ENCODE data around the gene MEP1A. TPM values are rescaled to one million over a fixed set of nuclear protein-coding genes. Genes with fewer than 3 reads are reported as not detected.
"Not testable (repeated sequence)": the region's sequence is repeated elsewhere in the genome, so short reads cannot be mapped to it uniquely, and the experiment has no call there.

Gene MEP1A
- total RNA-seq, 1 donor from 2014 or later = not detected

DNA sequence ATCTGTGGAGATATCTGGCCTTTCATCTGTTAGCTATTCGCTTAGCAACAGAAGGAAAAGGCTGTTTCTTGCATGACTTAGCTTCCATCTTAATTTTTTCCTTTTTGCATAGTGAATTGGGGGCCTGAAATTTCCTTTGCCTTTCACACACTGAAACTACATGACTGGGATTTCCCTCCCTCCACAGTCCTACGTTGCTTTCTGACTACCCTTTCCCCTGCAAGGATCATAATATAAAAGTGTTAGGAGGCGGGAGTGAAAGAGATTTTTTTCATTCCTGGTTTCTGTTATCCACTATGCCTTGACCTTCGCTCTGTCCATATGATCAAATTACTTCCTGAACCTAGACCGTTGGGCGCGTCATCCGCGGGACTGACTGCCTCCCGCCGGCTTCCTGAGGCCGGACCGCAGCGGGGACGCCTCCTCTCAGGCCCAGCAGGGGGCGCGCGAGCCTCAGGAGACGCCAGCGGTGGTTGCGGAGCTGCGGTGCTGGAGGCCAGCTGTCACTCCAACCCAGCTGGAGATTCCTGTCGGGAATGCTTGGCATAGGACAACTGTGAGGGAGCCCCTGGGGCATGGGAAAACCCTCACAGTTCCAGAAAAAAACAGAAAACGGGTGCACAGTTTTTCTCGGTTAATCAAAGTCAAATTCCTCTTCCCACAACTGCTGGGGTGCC, 55.6 kb downstream of the MEP1A start:
- Histone ChIP-seq H3K4me3 (no peak overlapping the region), H3K4me1 (peaks cover 8% of the 10 kb centered on the region), H3K27ac (no peak overlapping the region), H3K27me3 (no peaks in the 10 kb centered on the region), H3K36me3 (peaks cover 2% of the 10 kb centered on the region), H3K9me3 (no peaks in the 10 kb centered on the region)
- TF ChIP-seq, protein P1, sequence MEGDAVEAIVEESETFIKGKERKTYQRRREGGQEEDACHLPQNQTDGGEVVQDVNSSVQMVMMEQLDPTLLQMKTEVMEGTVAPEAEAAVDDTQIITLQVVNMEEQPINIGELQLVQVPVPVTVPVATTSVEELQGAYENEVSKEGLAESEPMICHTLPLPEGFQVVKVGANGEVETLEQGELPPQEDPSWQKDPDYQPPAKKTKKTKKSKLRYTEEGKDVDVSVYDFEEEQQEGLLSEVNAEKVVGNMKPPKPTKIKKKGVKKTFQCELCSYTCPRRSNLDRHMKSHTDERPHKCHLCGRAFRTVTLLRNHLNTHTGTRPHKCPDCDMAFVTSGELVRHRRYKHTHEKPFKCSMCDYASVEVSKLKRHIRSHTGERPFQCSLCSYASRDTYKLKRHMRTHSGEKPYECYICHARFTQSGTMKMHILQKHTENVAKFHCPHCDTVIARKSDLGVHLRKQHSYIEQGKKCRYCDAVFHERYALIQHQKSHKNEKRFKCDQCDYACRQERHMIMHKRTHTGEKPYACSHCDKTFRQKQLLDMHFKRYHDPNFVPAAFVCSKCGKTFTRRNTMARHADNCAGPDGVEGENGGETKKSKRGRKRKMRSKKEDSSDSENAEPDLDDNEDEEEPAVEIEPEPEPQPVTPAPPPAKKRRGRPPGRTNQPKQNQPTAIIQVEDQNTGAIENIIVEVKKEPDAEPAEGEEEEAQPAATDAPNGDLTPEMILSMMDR (IDR thresholded peaks at IDR 0.05) = peak; percentile 98
- ATAC-seq = peak; percentile 99
- intact Hi-C loops (cut with DNase I) = loop anchor here (10.0 kb wide), 1 partner anchor 146 kb away; no protein-coding TSS in a partner anchor
- peak; percentile 93 for DNase-seq

DNA sequence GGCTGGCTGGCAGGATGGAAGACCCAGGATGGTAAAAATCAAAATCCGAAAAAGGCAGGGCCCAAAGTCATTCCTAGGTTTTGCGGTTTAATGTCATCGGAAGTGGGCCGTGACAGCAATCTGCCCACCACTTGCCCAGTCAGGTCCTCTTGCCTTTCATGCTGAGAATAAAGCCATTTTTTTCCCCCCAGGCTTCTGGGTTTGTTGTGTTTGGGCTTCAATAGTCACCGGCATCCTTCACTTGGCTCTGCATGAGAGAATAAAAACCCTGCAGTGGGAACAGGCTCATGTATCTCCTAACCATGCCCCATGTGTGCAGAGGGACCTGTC, 56.1 kb downstream of the MEP1A start:
- Histone ChIP-seq H3K27ac (no peak overlapping the region), H3K9me3 (no peaks in the 10 kb centered on the region), H3K4me1 (peaks cover 8% of the 10 kb centered on the region), H3K27me3 (no peaks in the 10 kb centered on the region), H3K36me3 (peaks cover 7% of the 10 kb centered on the region), H3K4me3 (no peak overlapping the region)
- DNase-seq (no peak), ATAC-seq (no peak)
- TF ChIP-seq, protein P1 (IDR thresholded peaks at IDR 0.05) = no peak
- intact Hi-C loops (cut with DNase I) = loop anchor here (10.0 kb wide), 1 partner anchor 145 kb away; no protein-coding TSS in a partner anchor

DNA sequence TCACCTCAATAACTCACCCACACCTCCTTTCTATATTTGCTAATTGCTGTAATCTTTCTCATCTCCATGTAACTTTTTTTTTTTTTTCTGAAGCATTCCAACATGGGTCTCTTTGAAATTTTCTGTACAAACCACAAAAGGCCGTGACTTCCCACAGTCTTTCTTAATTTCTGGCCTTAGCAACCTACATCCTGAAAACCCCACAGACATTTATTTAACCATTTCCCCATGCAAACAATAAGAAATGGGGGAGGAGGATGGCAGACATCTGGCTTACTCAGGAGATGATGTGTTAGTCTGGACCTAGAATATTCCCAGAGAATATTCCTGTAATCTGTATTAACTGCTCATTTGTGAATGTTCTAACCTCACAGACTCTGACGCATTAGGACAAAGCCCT, 57.6 kb downstream of the MEP1A start:
- H3K36me3 ChIP-seq = peaks cover 17% of the 10 kb centered on the region
- TF ChIP-seq, protein P1 (IDR thresholded peaks at IDR 0.05) = no peak
- H3K4me3 ChIP-seq = no peak overlapping the region
- DNase-seq (no peak), ATAC-seq (no peak)
- no peaks in the 10 kb centered on the region for H3K9me3 ChIP-seq
- H3K4me1 ChIP-seq = peaks cover 8% of the 10 kb centered on the region
- intact Hi-C loops (cut with DNase I) = no loop called here
- H3K27ac ChIP-seq = no peak overlapping the region
- H3K27me3 ChIP-seq = no peaks in the 10 kb centered on the region

DNA sequence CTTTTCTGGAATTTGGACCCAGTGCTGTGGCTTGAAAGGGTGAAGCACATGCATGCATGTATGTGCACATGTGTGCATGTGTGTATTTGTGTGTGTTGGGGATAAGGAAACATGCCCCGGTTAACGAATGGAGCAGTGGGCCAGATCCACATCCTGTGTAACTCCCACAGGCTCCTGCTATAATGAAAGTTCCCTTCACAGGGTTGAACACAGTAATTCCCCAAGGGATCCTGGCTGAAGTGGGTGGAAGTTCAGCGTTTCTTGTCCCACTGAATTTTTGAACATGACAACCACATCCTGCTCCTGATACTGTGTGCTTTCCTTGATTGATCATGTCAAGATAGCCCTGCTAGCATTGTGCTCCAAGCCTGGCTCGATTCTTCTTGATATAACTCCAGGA, 58.4 kb downstream of the MEP1A start:
- H3K27ac ChIP-seq; ATAC-seq; DNase-seq; H3K9me3 ChIP-seq; H3K27me3 ChIP-seq; H3K4me3 ChIP-seq; intact Hi-C loops (cut with DNase I); H3K4me1 ChIP-seq: not testable (repeated sequence)
- H3K36me3 ChIP-seq = peaks cover 25% of the 10 kb centered on the region

DNA sequence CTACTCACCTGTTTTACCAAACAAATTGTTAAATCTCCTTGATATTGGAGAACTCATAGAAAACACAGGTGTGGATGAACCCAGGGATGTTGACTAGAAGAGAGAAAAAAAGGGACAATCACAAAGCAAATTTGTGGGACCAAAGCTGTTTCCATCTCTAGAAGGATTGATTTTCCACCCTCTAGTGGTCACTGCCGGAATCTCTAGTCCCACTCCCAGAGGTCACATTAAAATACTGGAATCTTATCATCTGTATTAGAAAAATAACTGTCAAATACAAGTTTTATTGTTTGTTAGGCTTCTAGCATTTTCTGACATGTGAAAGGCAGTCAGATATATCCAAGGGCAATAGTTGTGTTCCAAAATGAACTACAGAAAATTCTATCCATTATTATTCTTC, 62.8 kb downstream of the MEP1A start:
- TF ChIP-seq, protein P1 (IDR thresholded peaks at IDR 0.05) = peak; percentile 74
- H3K4me1 ChIP-seq; H3K9me3 ChIP-seq; H3K27ac ChIP-seq; H3K27me3 ChIP-seq; H3K4me3 ChIP-seq; intact Hi-C loops (cut with DNase I); DNase-seq: not testable (repeated sequence)
- ATAC-seq = peak; percentile 45
- H3K36me3 ChIP-seq = peaks cover 46% of the 10 kb centered on the region

DNA sequence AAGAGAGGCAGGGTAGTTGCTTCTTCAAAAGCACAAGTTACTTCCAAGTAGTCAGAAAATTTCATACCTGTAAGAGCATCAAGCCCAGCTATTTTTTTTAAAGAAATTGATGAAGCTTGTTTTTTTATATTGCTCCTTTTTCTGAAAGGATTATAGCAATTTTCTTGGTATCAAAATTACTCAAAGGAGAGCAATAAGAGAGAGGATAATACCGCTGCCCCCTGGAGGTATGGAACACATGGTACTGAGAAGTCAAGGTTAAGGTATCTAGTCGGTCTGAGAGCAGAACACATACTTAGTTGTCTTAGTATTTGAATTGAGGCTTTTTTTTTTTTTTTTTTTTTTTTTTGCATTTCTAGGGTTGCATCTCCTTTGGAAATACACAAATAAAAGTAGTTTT, 69.2 kb downstream of the MEP1A start:
- no peak for ATAC-seq
- no peak for DNase-seq
- intact Hi-C loops (cut with DNase I) = no loop called here
- TF ChIP-seq, protein P1 (IDR thresholded peaks at IDR 0.05) = no peak
- Histone ChIP-seq H3K36me3 (peaks cover 73% of the 10 kb centered on the region), H3K9me3 (no peaks in the 10 kb centered on the region), H3K4me3 (no peak overlapping the region), H3K4me1 (no peaks in the 10 kb centered on the region), H3K27ac (no peak overlapping the region), H3K27me3 (no peaks in the 10 kb centered on the region)
